ENCODE measurements around the gene C12orf42.

C12orf42 gene

DNA sequence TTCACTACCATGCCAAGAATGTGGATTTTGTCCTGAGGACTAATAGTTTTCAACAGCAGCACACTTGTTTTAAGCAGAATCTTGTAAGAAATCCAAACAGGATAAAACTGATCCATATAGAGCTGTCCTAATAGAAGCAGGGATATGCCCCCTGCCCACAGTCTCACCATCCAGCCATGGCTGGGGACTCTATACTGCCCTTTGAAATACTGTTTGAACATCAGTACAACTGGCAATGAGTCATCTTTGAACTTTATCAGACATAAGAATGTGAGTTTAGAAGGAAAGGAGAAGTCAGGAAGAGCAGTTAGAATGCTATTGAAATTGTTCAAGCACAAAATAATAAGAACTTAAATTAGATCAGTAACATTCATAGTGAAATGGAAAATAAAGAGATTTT lies 3.8 kb upstream of the C12orf42 start:
- H3K4me3 ChIP-seq (ENCODE audit: control insufficient read depth, low read depth, low read length) = no peak overlapping the region
- TF ChIP-seq, protein P1, sequence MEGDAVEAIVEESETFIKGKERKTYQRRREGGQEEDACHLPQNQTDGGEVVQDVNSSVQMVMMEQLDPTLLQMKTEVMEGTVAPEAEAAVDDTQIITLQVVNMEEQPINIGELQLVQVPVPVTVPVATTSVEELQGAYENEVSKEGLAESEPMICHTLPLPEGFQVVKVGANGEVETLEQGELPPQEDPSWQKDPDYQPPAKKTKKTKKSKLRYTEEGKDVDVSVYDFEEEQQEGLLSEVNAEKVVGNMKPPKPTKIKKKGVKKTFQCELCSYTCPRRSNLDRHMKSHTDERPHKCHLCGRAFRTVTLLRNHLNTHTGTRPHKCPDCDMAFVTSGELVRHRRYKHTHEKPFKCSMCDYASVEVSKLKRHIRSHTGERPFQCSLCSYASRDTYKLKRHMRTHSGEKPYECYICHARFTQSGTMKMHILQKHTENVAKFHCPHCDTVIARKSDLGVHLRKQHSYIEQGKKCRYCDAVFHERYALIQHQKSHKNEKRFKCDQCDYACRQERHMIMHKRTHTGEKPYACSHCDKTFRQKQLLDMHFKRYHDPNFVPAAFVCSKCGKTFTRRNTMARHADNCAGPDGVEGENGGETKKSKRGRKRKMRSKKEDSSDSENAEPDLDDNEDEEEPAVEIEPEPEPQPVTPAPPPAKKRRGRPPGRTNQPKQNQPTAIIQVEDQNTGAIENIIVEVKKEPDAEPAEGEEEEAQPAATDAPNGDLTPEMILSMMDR (IDR thresholded peaks at IDR 0.05; ENCODE audit: control insufficient read depth, insufficient read depth, low read depth, low read length, missing control alignments) = no peak
- no peak for DNase-seq (ENCODE audit: low read depth)

DNA sequence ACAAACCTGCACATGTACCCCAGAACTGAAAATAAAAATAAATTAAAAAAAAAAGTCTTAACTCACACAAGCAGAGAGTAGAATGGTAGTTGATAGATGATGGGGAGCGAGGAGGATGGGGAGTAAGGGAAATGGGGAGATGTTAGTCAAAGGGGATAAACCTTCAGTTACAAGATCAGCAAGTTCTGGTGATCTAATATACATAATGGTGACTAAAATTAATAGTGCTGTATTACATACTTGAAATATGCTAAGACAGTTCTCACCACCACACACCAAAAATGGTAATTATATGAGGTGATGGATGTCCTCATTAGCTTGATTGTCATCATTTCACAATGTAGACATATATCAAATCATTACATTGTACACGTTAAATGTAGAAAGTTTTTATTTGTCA lies 3.2 kb upstream of the C12orf42 start:
- TF ChIP-seq, protein P1 (IDR thresholded peaks at IDR 0.05; ENCODE audit: control insufficient read depth, insufficient read depth, low read depth, low read length, missing control alignments) = no peak
- H3K4me3 ChIP-seq (ENCODE audit: control insufficient read depth, low read depth, low read length) = no peak overlapping the region
- no peak for DNase-seq (ENCODE audit: low read depth)

DNA sequence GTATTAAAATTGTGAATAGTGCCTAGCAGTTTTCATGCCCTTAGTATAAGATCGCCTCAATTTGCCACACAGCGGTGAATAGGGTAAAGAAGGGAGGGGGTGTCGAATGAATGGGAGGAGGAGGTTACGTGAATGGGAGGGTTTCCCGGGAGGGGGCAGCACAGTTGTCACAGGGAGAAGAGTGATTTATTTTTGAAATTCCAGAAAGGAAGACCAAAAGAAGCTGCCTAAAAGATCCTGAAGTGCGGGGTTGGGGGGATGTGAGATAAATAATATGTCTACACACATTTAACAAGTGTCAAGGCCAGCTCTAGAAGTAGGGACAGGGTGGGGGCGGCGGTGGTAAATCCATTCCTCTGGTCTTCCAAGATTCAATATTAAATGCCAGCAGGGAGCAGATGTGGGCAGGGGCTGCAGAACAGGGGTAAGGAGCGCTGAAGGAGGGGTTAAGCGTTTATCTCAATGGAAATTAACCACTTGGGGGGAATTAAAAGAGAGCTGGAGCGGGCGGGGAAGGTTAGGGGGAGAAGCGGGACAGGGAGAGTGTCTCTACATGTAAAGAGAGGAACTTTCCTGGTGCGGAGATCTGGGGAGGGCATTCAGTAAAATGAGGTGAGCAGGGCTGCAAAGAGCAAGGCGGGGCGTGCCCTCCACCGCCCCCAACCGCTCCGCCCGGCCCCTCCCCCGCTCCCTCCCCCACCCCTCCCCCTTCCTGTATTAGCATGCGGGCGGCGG lies 867 bp downstream of the C12orf42 start:
- no peak overlapping the region for H3K4me3 ChIP-seq (ENCODE audit: control insufficient read depth, low read depth, low read length)
- TF ChIP-seq, protein P1 (IDR thresholded peaks at IDR 0.05; ENCODE audit: control insufficient read depth, insufficient read depth, low read depth, low read length, missing control alignments) = no peak
- no peak for DNase-seq (ENCODE audit: low read depth)

DNA sequence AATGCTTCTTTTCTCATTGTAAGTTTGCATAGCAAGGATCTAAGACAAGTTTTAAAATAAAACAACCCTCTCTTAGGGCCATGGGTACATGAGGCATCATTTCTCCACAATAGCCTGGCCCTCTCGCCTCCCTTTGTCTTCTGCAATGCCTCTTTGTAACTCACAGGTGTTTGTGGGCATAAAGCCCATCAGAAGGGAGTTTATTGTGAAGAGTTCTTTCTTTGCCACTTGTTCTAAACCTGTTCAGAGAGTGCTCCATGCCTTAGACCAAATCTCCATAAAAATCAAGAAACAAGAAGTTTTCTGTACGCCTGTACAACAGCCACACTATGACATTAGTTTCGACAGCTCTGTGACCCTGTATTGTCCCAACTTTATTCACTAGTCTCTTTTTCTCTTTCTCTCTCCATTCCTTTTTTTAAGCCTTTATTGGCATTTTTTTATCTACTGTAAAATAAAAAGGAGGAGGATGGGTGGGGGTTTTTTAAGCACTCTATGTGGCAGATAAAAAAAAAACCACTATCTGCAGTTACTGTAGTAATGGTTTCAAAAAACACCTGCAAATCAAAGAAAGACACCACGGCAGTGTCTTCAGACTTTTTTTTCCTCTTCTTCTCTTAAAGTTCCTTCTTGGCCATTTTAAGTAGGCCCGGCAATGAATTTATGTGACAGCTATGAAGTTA lies 1.6 kb downstream of the C12orf42 start:
- H3K4me3 ChIP-seq (ENCODE audit: control insufficient read depth, low read depth, low read length) = no peak overlapping the region
- TF ChIP-seq, protein P1 (IDR thresholded peaks at IDR 0.05; ENCODE audit: control insufficient read depth, insufficient read depth, low read depth, low read length, missing control alignments) = no peak
- no peak for DNase-seq (ENCODE audit: low read depth)

DNA sequence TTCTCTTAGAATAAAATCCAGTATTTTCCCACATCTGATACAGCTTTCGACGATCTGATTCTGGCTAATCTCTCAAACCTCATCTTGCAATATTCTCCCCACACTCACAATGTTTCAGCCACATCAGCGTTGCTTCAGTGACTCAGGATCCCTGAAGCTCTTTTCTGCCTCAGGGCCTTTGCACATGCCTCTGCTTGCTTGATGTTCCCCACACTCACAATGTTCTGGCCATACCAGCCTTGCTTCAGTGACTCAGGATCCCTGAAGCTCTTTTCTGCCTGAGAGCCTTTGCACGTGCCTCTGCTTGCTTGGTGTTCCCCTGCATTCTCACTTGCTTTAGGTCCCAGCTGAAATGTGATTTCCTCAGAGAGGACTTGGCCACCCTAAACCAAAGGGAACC lies 2.6 kb downstream of the C12orf42 start:
- no peak for DNase-seq (ENCODE audit: low read depth)
- TF ChIP-seq, protein P1 (IDR thresholded peaks at IDR 0.05; ENCODE audit: control insufficient read depth, insufficient read depth, low read depth, low read length, missing control alignments) = no peak

DNA sequence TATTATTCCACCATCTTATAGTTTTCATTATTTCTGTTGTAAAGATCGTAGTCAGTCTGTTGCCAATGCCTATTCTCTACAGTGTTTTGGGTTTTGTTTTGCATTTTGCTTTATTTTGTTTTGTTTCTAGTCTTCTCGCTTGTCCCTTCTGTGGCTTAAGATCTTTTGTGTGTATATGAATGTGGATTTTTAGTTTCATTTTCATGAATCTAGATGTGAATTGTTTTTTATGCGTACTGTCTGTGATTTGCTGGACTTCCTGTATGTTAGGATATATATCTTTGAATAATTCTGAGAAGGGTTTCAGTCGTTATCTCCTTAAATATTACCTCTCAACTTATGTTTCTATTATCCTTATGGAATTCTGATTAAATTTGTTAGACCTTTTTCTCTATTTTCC lies 13.4 kb downstream of the C12orf42 start:
- TF ChIP-seq, protein P1 (IDR thresholded peaks at IDR 0.05; ENCODE audit: control insufficient read depth, insufficient read depth, low read depth, low read length, missing control alignments) = no peak
- no peak for DNase-seq (ENCODE audit: low read depth)
- H3K4me3 ChIP-seq (ENCODE audit: control insufficient read depth, low read depth, low read length) = no peak overlapping the region

More for the DNA sequence above, 2.6 kb downstream of the C12orf42 start:
- H3K4me3 ChIP-seq (ENCODE audit: control insufficient read depth, low read depth, low read length) = no peak overlapping the region
